ENCODE measurements around the gene LAMA2.

Gene LAMA2

DNA sequence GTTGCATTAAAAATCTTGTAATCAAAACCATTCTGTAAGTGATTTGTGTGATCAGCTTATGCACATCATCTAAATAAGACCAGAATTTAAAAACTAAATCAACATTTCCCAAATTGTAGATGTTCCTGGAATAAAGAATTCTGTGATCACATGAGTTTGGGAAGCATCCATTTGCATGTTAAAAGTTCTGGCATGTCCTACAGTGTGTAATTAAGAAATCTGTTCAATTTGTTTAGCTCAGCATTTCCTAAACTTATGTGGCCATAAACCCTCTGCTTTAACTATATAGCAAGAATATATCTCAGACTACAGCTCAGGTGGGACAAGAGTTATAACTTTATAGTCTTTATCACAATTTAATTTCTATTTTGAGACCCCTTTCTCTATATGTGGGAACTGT, 399.1 kb downstream of the LAMA2 start:
- DNase-seq (ENCODE audit: low read depth), result no peak
- H3K4me3 ChIP-seq (ENCODE audit: low read length), result no peak overlapping the region
- no peak for TF ChIP-seq CTCF (IDR thresholded peaks at IDR 0.05; ENCODE audit: insufficient read depth, low read depth, low read length, missing control alignments)

DNA sequence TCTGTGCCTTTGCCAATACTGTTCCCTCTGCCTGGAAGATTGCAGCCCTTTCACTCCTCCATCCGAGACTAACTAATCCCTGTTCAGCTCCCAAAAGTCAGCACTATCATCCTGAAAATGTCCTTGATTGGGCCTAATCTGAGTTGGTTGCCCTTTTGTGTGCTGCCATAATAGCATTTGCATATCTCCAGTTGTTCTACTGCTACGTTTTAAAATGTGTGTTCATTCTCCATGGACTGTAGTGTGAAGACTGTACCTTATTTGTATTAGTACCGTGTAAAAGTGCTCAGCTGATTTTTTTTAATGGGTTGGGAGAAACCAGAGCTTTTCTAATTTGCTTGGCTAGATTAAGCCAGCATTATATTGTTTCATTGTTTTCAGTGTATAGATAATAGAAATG, 401.3 kb downstream of the LAMA2 start:
- no peak for TF ChIP-seq CTCF (IDR thresholded peaks at IDR 0.05; ENCODE audit: insufficient read depth, low read depth, low read length, missing control alignments)
- DNase-seq (ENCODE audit: low read depth), result no peak
- H3K4me3 ChIP-seq (ENCODE audit: low read length), result no peak overlapping the region

DNA sequence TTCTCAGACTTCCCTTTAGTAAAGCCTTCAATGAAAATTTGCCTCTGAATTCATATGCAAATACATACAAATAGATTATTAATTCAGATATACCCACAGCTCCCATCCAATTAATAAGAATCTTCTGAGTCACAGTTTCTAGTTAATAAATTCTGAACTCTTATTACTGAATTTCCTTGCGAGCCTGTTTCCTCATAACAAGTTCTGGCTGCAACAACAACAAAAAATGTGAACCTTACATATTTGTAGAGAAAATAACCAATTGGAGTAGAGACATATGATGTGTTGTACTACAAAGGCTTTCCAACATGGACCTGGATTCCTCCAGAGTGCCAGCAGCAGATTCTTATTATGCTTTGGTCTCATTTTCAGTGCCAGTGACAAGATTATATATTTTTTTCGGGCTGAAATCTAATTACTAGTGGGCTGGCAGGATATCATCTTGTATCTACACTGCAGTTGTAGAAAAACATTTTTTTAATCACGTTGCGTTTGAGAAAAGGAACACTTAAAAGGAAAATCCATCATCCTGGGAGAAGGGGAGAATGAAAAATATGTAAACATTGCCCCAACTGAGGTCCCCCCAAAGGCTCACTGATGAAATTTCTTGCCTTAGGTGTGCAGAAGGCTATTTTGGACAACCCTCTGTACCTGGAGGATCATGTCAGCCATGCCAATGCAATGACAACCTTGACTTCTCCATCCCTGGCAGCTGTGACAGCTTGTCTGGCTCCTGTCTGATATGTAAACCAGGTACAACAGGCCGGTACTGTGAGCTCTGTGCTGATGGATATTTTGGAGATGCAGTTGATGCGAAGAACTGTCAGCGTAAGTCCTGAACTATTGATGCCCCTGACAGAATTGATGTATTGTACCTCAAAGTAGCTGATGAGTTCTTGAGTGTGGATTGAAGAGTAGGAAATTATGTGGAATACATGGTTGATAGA, 404.6 kb downstream of the LAMA2 start:
- H3K4me3 ChIP-seq (ENCODE audit: low read length), result no peak overlapping the region
- TF ChIP-seq CTCF (IDR thresholded peaks at IDR 0.05; ENCODE audit: insufficient read depth, low read depth, low read length, missing control alignments), result no peak
- no peak for DNase-seq (ENCODE audit: low read depth)

GRCh38 chr6:129289442-129289841, 406.5 kb downstream of the LAMA2 start:
- H3K4me3 ChIP-seq (ENCODE audit: low read length), result no peak overlapping the region
- no peak for DNase-seq (ENCODE audit: low read depth)
- TF ChIP-seq CTCF (IDR thresholded peaks at IDR 0.05; ENCODE audit: insufficient read depth, low read depth, low read length, missing control alignments), result no peak

GRCh38 chr6:129292836-129293235, 409.9 kb downstream of the LAMA2 start:
- no peak overlapping the region for H3K4me3 ChIP-seq (ENCODE audit: low read length)
- no peak for TF ChIP-seq CTCF (IDR thresholded peaks at IDR 0.05; ENCODE audit: insufficient read depth, low read depth, low read length, missing control alignments)

GRCh38 chr6:129297592-129297991, 414.7 kb downstream of the LAMA2 start:
- H3K4me3 ChIP-seq (ENCODE audit: low read length), result no peak overlapping the region
- TF ChIP-seq CTCF (IDR thresholded peaks at IDR 0.05; ENCODE audit: insufficient read depth, low read depth, low read length, missing control alignments), result no peak
- DNase-seq (ENCODE audit: low read depth), result no peak

More at GRCh38 chr6:129292836-129293235, 409.9 kb downstream of the LAMA2 start:
- no peak for DNase-seq (ENCODE audit: low read depth)

DNA sequence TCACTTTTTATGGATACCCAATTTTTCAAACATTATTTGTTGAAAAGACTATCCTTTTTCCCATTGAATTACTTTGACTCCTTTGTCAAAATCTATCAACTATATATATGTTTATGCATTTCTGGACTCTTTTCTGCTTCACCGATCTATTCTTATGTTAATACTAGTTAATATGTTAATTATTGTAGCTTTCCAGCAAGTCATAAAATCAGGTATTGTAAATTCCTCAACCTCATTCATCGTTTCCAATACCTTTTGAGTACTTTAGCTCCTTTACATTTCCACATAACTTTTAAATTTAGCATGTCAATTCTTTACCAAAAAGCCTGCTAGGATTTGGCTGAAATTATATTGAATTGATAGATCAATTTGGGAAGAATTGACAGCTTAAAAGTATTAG, 419.7 kb downstream of the LAMA2 start:
- no peak for DNase-seq (ENCODE audit: low read depth)
- TF ChIP-seq CTCF (IDR thresholded peaks at IDR 0.05; ENCODE audit: insufficient read depth, low read depth, low read length, missing control alignments), result no peak

More for the DNA sequence above, 419.7 kb downstream of the LAMA2 start:
- no peak overlapping the region for H3K4me3 ChIP-seq (ENCODE audit: low read length)

Data from epithelial cell of esophagus (primary cell).